ENCODE data around the gene DUS1L.

DUS1L gene

GRCh38 chr17:82056729-82057621, 8.6 kb downstream of the DUS1L start:
- Histone ChIP-seq H3K4me1 (ENCODE audit: insufficient read depth, low read length) (peaks cover 11% of the 10 kb centered on the region), H3K9me3 (ENCODE audit: low read length) (no peaks in the 10 kb centered on the region), H2AFZ (ENCODE audit: low read depth, low read length) (no peak overlapping the region), H3K36me3 (ENCODE audit: insufficient read depth, low read length) (peaks cover 77% of the 10 kb centered on the region), H3K27me3 (ENCODE audit: insufficient read depth, low read length) (no peaks in the 10 kb centered on the region), H3K4me3 (ENCODE audit: low read length) (no peak overlapping the region)

- H3K4me3 ChIP-seq (ENCODE audit: low read length): no peak overlapping the region
- no peaks in the 10 kb centered on the region for H3K27me3 ChIP-seq (ENCODE audit: insufficient read depth, low read length)
- peaks cover 11% of the 10 kb centered on the region for H3K4me1 ChIP-seq (ENCODE audit: insufficient read depth, low read length)
- H2AFZ ChIP-seq (ENCODE audit: low read depth, low read length): no peak overlapping the region
- peaks cover 70% of the 10 kb centered on the region for H3K36me3 ChIP-seq (ENCODE audit: insufficient read depth, low read length)
- no peaks in the 10 kb centered on the region for H3K9me3 ChIP-seq (ENCODE audit: low read length)
Observed at GRCh38 chr17:82055965-82056728, 9.5 kb downstream of the DUS1L start.

GRCh38 chr17:82055023-82055964, 10.3 kb downstream of the DUS1L start:
- H3K36me3 ChIP-seq (ENCODE audit: insufficient read depth, low read length): peaks cover 65% of the 10 kb centered on the region
- no peak overlapping the region for H3K4me3 ChIP-seq (ENCODE audit: low read length)
- H3K9me3 ChIP-seq (ENCODE audit: low read length): no peaks in the 10 kb centered on the region
- no peaks in the 10 kb centered on the region for H3K27me3 ChIP-seq (ENCODE audit: insufficient read depth, low read length)
- H2AFZ ChIP-seq (ENCODE audit: low read depth, low read length): no peak overlapping the region
- peaks cover 18% of the 10 kb centered on the region for H3K4me1 ChIP-seq (ENCODE audit: insufficient read depth, low read length)

GRCh38 chr17:82054351-82055022, 11.1 kb downstream of the DUS1L start:
- no peaks in the 10 kb centered on the region for H3K27me3 ChIP-seq (ENCODE audit: insufficient read depth, low read length)
- peaks cover 60% of the 10 kb centered on the region for H3K36me3 ChIP-seq (ENCODE audit: insufficient read depth, low read length)
- H2AFZ ChIP-seq (ENCODE audit: low read depth, low read length): no peak overlapping the region
- H3K4me1 ChIP-seq (ENCODE audit: insufficient read depth, low read length): peaks cover 19% of the 10 kb centered on the region
- no peak overlapping the region for H3K4me3 ChIP-seq (ENCODE audit: low read length)
- no peaks in the 10 kb centered on the region for H3K9me3 ChIP-seq (ENCODE audit: low read length)

GRCh38 chr17:82053556-82054263, 11.9 kb downstream of the DUS1L start:
- Histone ChIP-seq H3K9me3 (ENCODE audit: low read length) (no peaks in the 10 kb centered on the region), H3K4me1 (ENCODE audit: insufficient read depth, low read length) (peaks cover 19% of the 10 kb centered on the region), H2AFZ (ENCODE audit: low read depth, low read length) (no peak overlapping the region), H3K36me3 (ENCODE audit: insufficient read depth, low read length) (peaks cover 60% of the 10 kb centered on the region), H3K27me3 (ENCODE audit: insufficient read depth, low read length) (no peaks in the 10 kb centered on the region), H3K4me3 (ENCODE audit: low read length) (peak overlapping the region; percentile 93)

GRCh38 chr17:82053130-82053529, 12.5 kb downstream of the DUS1L start:
- Histone ChIP-seq H3K4me3 (ENCODE audit: low read length) (peak overlapping the region; percentile 93), H2AFZ (ENCODE audit: low read depth, low read length) (no peak overlapping the region), H3K4me1 (ENCODE audit: insufficient read depth, low read length) (peaks cover 19% of the 10 kb centered on the region), H3K27me3 (ENCODE audit: insufficient read depth, low read length) (no peaks in the 10 kb centered on the region), H3K9me3 (ENCODE audit: low read length) (no peaks in the 10 kb centered on the region), H3K36me3 (ENCODE audit: insufficient read depth, low read length) (peaks cover 58% of the 10 kb centered on the region)

- Histone ChIP-seq H3K9me3 (ENCODE audit: low read length) (no peaks in the 10 kb centered on the region), H3K27me3 (ENCODE audit: insufficient read depth, low read length) (no peaks in the 10 kb centered on the region), H3K4me3 (ENCODE audit: low read length) (peak overlapping the region; percentile 93), H3K4me1 (ENCODE audit: insufficient read depth, low read length) (peaks cover 19% of the 10 kb centered on the region), H3K36me3 (ENCODE audit: insufficient read depth, low read length) (peaks cover 62% of the 10 kb centered on the region), H2AFZ (ENCODE audit: low read depth, low read length) (no peak overlapping the region)
Observed at GRCh38 chr17:82052638-82053059, 13.0 kb downstream of the DUS1L start.

GRCh38 chr17:82051776-82052637, 13.6 kb downstream of the DUS1L start, which contains the start of the genes GPS1 and RFNG:
TSS of gene GPS1 (plus strand) at chr17:82051898. CDS start at chr17:82051932, 34 bp downstream.
TSS of gene RFNG (minus strand) at chr17:82051811. CDS start at chr17:82051766, 45 bp downstream.
- H3K4me3 ChIP-seq (ENCODE audit: low read length): peak within 1 kb of the TSS; percentile 93
- no peaks in the 10 kb centered on the region for H3K9me3 ChIP-seq (ENCODE audit: low read length)
- H3K27me3 ChIP-seq (ENCODE audit: insufficient read depth, low read length): no peaks in the 10 kb centered on the region
- H3K36me3 ChIP-seq (ENCODE audit: insufficient read depth, low read length): peaks cover 60% of the 10 kb centered on the region
- H2AFZ ChIP-seq (ENCODE audit: low read depth, low read length): no peak within 1 kb of the TSS
- peaks cover 19% of the 10 kb centered on the region for H3K4me1 ChIP-seq (ENCODE audit: insufficient read depth, low read length)

- no peak overlapping the region for H2AFZ ChIP-seq (ENCODE audit: low read depth, low read length)
- H3K9me3 ChIP-seq (ENCODE audit: low read length): no peaks in the 10 kb centered on the region
- H3K36me3 ChIP-seq (ENCODE audit: insufficient read depth, low read length): peaks cover 50% of the 10 kb centered on the region
- H3K27me3 ChIP-seq (ENCODE audit: insufficient read depth, low read length): no peaks in the 10 kb centered on the region
- peaks cover 19% of the 10 kb centered on the region for H3K4me1 ChIP-seq (ENCODE audit: insufficient read depth, low read length)
- peak overlapping the region; percentile 93 for H3K4me3 ChIP-seq (ENCODE audit: low read length)
Observed at GRCh38 chr17:82050761-82051641, 14.6 kb downstream of the DUS1L start.

GRCh38 chr17:82050152-82050760, 15.3 kb downstream of the DUS1L start:
- Histone ChIP-seq H2AFZ (ENCODE audit: low read depth, low read length) (no peak overlapping the region), H3K4me1 (ENCODE audit: insufficient read depth, low read length) (peaks cover 19% of the 10 kb centered on the region), H3K36me3 (ENCODE audit: insufficient read depth, low read length) (peaks cover 44% of the 10 kb centered on the region), H3K4me3 (ENCODE audit: low read length) (peak overlapping the region; percentile 93), H3K9me3 (ENCODE audit: low read length) (no peaks in the 10 kb centered on the region), H3K27me3 (ENCODE audit: insufficient read depth, low read length) (no peaks in the 10 kb centered on the region)

Measured in neuron (in vitro differentiated cells).